ENCODE measurements around the gene KCNJ4. TPM values are rescaled to one million over a fixed set of nuclear protein-coding genes. Genes with fewer than 3 reads are reported as not detected.

KCNJ4 gene
- total RNA-seq, 4 donors from 2014 or later = not detected

- no peak for ATAC-seq
- WGBS, 2 donors (ENCODE audit: low coverage in 1 of 2) = 38 to 71% methylated on average over 7 of the region's 8 CpGs
- Histone ChIP-seq H3K36me3 (no peaks in the 10 kb centered on the region), H3K27me3 (peaks cover 53% of the 10 kb centered on the region), H3K9me3 (no peaks in the 10 kb centered on the region), H3K27ac (no peak overlapping the region), H3K4me1 (peaks cover 0 to 27% (median 10%) of the 10 kb centered on the region in 3 donors), H3K4me3 (no peak overlapping the region)
- TF ChIP-seq EP300 (IDR thresholded peaks at IDR 0.05) = no peak
- no peak for TF ChIP-seq POLR2A (IDR thresholded peaks at IDR 0.05)
- TF ChIP-seq POLR2AphosphoS5 (IDR thresholded peaks at IDR 0.05) = no peak
- no peak for TF ChIP-seq CTCF (IDR thresholded peaks at IDR 0.05)
These were observed 5.4 kb upstream of the KCNJ4 start for GRCh38 chr22:38460426-38460840.

DNA sequence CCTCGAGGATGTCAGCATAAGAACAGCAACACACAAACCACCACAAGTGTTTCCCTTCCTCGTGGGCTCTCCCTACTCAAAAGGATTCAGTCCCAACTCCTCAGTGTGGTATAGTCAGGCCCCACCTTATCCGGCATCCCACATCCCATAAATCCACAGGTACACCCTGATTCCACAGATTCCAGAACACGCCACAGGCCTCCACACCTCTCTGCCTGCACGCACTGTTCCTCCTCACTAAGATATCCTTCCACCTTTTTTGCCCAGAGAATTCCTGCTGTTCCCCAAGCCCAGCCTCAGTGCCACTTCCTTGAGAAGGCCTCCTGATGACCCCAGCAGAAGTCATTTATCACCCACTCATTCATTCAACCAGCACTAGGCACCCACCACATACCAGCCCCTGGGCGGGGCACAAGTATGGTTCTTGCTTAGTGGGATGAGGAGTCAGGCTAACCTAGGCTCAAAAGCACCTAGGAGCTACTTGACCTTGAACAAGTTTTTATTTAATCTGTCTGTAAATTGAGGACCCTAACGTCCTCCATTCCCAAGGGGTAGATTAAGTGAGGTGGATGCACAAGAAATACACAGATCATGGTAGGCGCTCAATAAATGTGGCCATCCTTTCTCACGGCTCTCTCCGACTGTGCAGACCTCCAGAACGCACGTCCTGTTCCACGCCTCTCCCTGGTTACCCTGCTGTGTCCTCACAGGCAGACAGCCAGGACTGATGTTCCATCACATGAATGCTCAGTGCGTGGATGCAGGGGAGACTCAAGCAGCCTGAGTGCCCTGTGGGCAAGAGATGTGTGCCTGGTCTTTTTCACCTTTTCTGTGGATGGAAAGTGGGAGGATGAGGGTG, 2.1 kb upstream of the KCNJ4 start:
- Histone ChIP-seq H3K4me1 (peaks cover 0 to 38% (median 17%) of the 10 kb centered on the region in 3 donors), H3K27ac (no peak overlapping the region), H3K27me3 (peaks cover 81% of the 10 kb centered on the region), H3K4me3 (no peak overlapping the region), H3K36me3 (no peaks in the 10 kb centered on the region), H3K9me3 (no peaks in the 10 kb centered on the region)
- 74 to 76% methylated on average over 12 of the region's 14 CpGs for WGBS, 2 donors (ENCODE audit: low coverage in 1 of 2)
- no peak for ATAC-seq
- TF ChIP-seq POLR2AphosphoS5 (IDR thresholded peaks at IDR 0.05) = no peak
- no peak for TF ChIP-seq CTCF (IDR thresholded peaks at IDR 0.05)
- no peak for TF ChIP-seq POLR2A (IDR thresholded peaks at IDR 0.05)
- no peak for TF ChIP-seq EP300 (IDR thresholded peaks at IDR 0.05)

DNA sequence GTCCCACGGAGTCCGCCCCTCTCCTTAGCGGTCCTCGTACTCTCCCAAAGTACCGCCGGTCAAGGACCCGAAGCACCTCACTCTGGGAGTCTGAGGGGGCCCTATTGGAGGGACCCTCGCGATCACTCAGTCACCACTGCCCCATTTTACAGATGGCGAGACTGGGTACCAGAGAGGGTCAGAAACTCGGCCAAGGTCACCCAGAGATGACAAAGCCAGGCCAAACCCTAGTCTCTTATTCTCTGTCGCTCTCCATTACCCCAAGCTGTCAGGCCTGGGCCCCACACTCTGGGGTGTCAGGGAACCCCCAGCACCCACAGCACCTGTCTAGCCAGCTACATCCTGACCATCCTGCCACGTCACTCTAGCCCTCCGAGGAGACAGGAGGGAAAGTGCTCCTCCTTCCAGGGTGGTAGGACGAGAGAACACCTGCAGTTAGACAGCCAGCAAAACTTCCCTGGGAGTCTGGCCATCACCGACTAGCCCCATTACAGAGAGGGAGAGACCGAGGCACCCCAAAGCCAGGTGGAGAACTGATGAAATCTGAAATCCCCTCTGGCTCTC, 1.4 kb upstream of the KCNJ4 start:
- H3K9me3 ChIP-seq = no peaks in the 10 kb centered on the region
- H3K27ac ChIP-seq = no peak overlapping the region
- H3K27me3 ChIP-seq = peaks cover 86% of the 10 kb centered on the region
- no peak for TF ChIP-seq CTCF (IDR thresholded peaks at IDR 0.05)
- no peak for TF ChIP-seq EP300 (IDR thresholded peaks at IDR 0.05)
- TF ChIP-seq POLR2A (IDR thresholded peaks at IDR 0.05) = no peak
- no peak for TF ChIP-seq POLR2AphosphoS5 (IDR thresholded peaks at IDR 0.05)
- WGBS, 2 donors (ENCODE audit: low coverage in 1 of 2) = 63% methylated on average over 2 of the region's 17 CpGs; no CpG with 5 or more reads in 1 of the 2 donors
- peak overlapping the region in 1 of 2 donors; percentile 55 for H3K4me3 ChIP-seq
- peaks cover 0 to 31% (median 10%) of the 10 kb centered on the region in 3 donors for H3K4me1 ChIP-seq
- no peak for ATAC-seq
- no peaks in the 10 kb centered on the region for H3K36me3 ChIP-seq

DNA sequence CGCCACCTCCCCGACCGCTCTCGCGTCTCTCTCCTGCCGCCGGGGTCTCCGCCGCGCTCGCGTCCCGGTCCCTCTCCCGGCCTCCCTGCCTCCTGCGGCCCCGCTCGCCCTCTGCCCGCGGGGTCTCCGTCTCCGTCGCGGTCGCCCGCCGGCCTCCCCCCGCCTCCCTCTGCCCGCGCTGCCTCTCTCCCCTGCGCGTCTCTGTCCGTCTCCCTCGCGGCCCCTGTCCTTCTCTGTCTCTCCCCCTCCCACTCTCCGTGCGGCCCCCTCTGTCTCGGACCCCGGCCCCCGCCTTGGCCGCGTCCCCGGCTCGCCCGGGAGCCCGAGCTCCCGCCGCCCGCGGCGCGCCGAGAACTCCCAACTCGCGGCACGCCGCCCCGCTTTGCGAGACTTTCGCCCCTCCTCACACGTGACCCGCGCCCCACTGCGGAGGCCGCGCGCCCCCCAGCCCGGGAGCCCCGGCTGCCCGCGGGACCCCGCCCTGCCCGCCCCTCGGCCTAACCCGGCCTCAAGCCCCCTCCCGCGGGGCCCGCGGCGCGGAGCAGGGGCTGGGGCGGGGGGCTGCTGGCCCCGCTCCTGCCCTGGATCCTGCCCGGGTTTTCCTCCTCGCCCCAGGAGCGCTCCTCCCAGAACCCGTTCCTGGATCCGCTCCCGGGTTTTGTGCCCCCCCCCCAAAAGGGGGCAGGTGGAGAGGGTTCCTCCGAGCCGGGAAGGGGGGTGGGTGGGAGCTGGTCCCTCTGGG, 702 bp upstream of the KCNJ4 start:
- no peak overlapping the region for H3K27ac ChIP-seq
- peak overlapping the region; percentile 18 to 55 for H3K4me3 ChIP-seq
- peaks cover 90% of the 10 kb centered on the region for H3K27me3 ChIP-seq
- no peak for ATAC-seq
- WGBS, 2 donors (ENCODE audit: low coverage in 1 of 2) = 0% methylated on average over 3 to 4 of the region's 90 CpGs
- H3K9me3 ChIP-seq = no peaks in the 10 kb centered on the region
- peaks cover 0 to 28% (median 8%) of the 10 kb centered on the region in 3 donors for H3K4me1 ChIP-seq
- TF ChIP-seq POLR2A (IDR thresholded peaks at IDR 0.05) (no peak), CTCF (IDR thresholded peaks at IDR 0.05) (no peak), EP300 (IDR thresholded peaks at IDR 0.05) (no peak)
- no peaks in the 10 kb centered on the region for H3K36me3 ChIP-seq
